Head of caudate nucleus (tissue), 42 donors: ENCODE measurements around the gene CNTLN.
A peak's percentile ranks its signal among the peaks of the same experiment; 100 is the strongest.
"Not testable (repeated sequence)": the region's sequence is repeated elsewhere in the genome, so short reads cannot be mapped to it uniquely, and the experiment has no call there.

Experiments
- DNase-seq, 42 donors: peaks; one replicate each; pipeline versions ENCODE4 v3.0.0 to v3.0.0-alpha.2; 2020 to 2021; ENCODE audit warnings: mixed read lengths in 7 of 42
- intact Hi-C: fragments of 100-400 bp; cut with DNase I; formaldehyde crosslinking; loops from one replicate; pipeline ENCODE4 v1.15.0; 2022

CNTLN gene

DNA sequence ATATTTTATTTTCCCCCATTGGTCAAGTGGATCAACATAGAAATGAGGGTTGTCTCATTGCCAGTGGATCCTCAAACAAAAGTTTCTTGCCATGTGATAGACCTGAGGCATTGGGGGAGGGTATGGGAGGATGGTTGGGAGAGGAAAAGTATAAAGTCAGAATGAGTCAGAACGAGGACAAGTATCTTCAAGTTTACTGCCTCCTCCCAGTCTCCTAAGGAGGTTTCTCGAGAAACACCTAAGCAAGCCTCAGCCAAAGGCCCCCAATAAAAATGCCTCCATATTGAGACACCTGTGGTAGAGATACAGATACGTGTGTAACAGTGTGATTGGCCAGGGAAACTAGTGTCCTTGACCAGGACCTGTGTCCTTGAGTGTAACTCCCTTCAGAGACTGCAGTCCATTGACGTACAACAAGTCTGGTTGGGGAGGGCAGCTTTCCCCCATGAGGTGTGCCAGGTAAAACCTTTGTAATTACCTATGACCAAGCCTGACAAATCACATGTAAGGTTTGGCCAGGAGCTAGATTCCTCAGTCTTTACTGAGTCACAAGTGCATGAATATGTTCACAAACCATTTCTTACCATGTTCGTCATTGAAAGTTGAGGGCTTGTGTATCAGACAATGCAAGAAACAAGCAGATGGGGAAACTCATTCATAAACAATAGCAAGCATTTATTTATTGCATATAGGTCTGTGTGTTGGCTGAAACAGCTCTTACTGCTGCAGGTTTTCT is 245.5 kb downstream of the CNTLN start:
- DNase-seq, result no peak
- intact Hi-C loops, result no loop called here

DNA sequence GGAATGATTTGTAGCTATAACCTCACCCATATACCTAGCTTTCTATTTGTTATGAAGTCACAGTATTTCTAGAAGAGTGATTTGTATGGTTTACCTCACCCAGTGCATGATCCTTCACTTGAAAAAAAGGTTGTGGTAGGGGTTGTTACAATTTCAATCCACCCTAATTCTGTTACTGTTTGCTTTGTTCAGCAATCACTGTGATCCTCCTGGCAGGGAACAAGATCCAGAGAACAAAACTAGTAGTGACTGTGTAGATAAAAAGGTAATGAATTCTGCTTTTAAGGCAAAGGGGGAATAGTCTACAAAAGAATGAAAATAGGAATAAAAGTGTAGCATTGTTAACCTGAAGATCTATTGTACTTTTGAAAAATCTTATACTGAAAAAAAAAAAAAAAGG is 252.7 kb downstream of the CNTLN start:
- intact Hi-C loops, result no loop called here
- no peak for DNase-seq

DNA sequence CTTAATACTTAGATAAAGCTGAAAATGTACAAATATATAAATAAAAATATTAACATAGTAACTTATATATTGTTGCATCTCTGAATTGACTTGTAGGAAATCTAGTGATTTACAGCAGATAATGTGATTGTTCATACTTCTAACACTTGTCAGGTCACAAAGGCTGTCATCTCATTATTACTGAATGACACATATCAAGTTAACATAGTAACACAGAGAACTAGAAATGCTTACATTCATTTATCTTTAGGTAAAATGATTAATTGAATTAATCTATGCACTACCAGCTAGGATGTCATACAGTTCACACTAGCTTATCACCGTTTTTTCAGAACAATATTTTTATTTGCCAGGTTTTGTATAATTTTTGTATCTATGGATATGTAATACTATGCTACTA is 254.2 kb downstream of the CNTLN start:
- intact Hi-C loops, result no loop called here
- no peak for DNase-seq

DNA sequence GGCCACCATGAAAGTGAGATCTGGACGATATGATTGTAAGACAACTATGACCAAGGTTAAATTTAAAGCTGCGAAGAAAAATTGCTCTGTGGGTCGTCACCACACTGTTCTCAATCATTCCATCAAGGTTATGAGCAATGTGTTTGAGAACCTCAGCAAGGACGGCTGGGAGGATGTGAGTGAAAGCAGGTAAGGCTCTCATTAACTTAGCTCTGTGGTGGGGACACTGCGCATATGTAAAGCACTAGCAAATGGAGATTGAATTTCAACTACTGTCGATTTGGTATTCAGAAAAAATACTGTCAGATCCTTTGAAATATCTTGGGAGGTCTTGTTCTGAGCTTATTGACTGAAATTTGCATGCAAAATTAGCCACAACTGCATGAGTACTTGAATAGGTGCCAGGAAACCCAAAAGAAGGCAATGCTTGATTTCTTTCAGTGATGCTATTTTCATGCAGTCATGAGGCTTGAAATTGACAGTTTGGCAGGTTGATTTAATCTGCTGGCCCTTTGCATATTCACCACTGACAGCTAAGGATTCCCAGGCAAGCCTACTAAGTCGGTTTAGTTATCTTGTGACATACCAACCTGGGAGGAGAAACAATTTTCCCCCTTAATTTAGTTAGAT is 260.2 kb downstream of the CNTLN start:
- DNase-seq, result no peak
- intact Hi-C loops, result no loop called here

DNA sequence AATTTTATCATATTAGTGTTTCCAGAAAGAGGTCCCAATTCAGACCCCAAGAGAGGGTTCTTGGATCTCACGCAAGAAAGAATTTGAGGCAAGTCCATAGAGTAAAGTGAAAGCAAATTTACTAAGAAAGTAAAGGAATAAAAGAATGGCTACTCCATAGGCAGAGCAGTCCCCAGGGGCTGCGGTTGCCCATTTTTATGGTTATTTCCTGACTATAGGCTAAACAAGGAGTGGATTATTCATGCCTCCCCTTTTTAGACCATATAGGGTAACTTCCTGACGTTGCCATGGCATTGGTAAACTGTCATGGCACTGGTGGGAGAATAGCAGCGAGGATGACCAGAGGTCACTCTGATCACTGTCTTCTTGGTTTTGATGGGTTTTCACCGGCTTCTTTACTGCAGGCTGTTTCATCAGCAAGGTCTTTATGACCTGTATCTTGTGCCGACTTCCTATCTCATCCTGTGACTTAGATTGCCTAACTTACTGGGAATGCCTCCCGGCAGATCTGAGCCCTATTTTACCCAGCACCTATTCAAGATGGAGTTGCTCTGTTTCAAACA is 262.4 kb downstream of the CNTLN start:
- intact Hi-C loops, result not testable (repeated sequence)

DNA sequence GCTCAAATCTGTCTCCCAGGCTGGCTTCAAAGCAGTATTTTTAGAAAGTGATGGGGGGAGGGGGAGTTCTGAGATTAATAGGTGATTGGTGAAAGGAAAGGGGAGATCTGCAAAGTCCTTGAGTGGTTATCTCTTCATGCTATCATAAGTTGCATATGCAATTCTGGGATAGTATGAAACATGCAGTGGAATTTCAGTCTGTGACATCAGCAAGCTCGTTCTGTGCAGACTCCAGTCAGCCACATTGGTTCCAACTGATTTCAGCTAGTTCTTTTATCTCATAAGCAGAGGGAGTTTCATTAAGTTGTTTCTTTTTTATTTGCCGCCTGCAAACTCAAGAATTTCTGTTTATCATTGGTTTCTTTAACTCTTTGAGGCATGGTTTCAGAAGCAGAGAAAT is 263.5 kb downstream of the CNTLN start:
- intact Hi-C loops, result no loop called here
- no peak for DNase-seq

More for the DNA sequence above, 262.4 kb downstream of the CNTLN start:
- DNase-seq, result not testable (repeated sequence)

DNA sequence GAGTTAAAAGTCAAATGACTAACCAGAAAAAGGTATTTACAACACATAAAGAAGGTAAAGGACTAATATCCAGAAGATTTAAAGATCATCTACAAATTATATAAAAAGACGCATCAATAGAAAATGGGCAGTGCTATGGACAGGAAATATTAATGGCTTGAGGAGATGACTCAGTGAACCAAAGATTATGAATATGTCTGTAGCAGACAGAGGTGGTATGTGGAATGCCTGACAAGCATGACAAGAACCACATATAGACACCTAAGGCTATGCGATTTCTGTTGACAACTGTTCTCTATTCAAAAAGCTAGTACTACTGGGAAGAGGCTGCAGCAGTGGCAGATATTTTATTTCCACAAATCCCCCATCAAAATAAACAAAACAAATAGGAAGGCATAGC is 267.0 kb downstream of the CNTLN start:
- intact Hi-C loops, result no loop called here
- no peak for DNase-seq

DNA sequence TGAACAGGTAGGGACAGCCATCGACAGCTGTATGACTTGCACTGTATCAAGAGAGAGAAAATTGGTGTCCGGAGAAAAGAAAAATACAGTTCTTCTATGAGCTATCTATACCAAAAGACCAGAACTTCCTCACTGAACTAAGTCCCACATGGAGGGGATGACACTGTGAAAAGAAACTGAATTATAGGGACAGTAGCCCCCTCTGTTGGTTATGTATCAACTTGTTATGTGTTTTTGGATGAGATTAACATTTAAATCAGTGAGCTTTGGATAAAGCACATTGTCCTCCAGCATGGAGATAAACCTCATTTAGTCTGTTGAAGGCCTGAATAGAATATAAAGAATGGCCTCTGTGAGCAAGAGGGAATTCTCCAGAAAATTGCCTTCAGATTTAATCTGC is 267.5 kb downstream of the CNTLN start:
- DNase-seq, result no peak
- intact Hi-C loops, result no loop called here

DNA sequence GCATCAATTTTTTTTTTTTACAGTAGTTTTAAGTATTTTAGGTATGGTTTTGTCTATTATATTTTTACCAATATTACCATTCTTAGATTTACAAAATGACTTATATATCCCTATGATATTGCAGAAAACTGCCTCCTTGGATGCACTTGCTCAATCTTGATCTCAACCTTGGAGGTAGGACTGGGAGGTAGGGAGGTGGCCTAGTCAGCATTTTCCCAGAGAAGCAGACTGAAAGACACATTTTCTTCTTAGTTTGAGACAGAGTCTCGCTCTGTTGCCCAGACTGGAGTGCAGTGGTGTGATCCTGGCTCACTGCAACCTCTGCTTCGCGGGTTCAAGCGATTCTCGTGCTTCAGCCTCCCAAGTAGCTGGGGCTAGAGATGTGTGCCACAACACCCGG is 268.7 kb downstream of the CNTLN start:
- no peak for DNase-seq
- intact Hi-C loops, result no loop called here

DNA sequence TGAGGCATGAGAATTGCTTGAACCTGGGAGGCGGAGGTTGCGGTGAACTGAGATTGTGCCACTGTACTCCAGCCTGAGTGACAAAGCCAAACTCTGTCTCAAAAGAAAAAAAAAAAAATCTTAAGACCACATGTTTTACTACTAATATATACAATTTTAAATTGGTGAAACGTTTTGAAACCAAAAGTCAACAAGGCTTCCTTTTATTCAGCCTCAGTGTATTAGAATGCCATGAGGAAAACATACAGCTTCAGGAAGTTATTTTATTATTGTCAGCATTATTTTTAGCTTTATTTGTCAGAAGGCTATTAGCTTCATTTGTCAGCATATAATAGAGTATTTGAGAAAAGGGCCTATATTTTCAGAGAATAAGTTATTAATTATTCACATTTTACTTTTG is 280.1 kb downstream of the CNTLN start:
- intact Hi-C loops, result no loop called here
- no peak for DNase-seq

DNA sequence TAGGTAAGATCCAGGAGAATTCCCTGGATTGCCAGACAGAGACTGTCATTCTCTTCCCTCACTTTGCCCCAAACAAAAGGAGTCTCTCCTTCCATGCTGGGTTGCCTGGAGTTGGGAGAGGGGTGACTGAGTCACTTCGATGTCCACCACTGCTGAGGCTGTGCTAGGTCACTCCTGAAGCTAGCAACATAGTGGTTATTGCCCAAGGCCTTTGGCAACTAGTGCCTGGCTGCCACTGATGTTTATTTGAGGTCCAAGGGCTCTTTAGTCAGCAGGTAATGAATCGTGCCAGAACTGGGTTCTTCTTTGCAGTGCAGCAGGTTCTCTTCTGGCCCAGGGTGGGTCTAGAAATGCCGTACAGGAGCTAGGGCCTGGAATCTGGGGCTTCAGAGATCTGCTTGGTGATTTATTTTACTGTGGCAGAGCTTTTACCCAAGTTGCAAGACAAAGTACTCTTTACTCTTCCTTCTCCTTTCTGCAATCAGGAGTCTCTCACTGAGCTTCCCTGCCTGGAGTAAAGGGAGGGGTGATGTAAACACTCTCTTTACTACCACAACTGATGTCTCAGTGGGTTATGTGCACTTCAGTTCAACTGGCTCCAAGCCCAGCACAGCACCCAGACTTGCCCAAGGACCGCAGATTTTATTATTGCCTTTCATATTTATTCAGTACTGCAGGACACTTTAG is 288.3 kb downstream of the CNTLN start:
- intact Hi-C loops, result no loop called here
- DNase-seq, result no peak

DNA sequence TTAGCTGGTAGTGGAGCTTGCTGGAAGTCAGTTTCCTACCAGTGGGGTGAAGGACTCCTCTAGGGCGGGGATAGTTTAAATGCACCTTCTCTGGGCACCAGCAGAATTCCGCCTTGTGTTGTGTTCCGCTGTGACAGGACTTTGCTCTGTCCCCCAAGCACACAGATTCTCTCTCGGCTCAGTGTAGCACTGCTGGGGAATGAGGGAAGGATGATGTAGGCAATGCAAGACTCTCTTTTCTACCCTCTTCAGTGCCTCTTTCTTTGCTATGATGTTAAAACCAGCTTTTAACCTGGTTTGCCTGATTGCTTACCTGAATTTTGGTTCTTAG is 288.8 kb downstream of the CNTLN start:
- intact Hi-C loops, result no loop called here
- no peak for DNase-seq

DNA sequence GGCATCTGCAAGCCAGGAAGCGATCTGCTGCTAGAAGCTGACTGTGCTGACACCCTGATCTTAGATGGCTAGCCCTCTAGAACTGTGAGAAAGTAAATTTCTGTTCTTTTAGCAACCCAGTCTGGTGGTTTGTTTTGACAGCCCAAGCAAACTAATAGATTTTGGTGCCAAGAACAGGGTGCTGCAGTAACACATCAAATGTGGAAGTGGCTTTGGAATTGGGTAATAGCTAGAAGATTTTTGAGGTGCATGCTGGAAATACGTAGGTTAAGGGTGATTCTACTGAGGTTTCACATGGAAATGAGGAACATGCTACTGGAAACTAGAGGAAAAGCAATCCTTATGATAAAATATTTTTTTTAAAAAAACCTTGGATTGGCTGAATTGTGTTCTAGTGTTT is 290.5 kb downstream of the CNTLN start:
- no peak for DNase-seq
- intact Hi-C loops, result no loop called here

DNA sequence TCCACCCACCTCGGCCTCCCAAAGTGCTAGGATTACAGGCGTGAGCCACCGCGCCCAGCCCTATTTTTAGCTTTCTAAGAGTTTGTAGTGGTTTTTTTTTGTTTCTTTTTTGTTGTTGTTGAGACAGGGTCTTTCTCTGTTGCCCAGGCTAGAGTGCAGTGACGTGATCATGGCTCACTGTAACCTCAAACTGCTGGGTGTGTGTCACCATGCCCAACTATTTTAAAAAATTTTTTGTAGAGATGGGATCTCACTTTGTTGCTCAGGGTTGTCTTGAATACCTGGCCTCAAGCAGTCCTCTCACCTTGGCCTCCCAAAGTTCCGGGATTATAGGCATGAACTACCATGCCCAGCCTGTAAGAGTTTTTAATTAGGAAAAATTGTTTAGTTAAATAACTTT is 298.7 kb downstream of the CNTLN start:
- intact Hi-C loops, result no loop called here
- DNase-seq, result no peak

DNA sequence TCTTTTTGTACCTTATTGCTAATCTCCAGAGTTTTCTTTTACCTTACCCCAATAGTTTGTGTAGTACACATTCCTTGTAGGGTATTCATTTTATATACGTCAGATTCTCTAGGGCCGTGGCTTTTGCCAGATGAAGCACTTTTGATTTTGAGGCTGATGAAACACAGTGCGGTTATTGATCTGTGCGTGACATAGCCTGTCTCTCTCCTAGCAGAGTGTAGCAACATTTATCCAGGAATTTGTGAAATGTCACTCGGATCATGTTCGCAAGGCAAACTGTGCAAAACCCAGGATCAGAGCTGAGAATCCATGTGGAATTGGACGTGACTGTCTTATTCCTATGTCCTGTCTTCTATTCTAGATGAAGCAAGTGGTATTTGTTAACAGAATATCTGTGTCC is 302.0 kb downstream of the CNTLN start:
- DNase-seq, result no peak
- intact Hi-C loops, result no loop called here

DNA sequence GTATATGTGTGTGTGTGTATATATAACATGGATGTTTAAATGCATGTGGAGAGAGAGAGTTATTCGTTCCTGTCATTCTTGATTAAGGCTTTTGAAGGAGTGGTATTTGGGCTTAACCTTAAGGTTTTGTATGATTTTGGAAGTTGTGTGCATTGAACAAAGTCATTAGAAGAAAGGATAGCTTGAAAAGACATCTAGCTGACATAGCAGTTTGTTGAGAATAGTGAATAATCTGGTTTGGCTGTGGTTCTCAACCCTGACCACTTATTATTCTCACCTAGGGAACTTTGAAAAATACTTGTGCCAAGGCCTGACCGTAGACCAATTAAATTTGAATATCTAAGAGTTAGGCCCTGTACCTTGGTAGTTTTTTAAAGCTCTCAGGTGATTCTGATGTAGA is 303.0 kb downstream of the CNTLN start:
- DNase-seq, result no peak
- intact Hi-C loops, result no loop called here

DNA sequence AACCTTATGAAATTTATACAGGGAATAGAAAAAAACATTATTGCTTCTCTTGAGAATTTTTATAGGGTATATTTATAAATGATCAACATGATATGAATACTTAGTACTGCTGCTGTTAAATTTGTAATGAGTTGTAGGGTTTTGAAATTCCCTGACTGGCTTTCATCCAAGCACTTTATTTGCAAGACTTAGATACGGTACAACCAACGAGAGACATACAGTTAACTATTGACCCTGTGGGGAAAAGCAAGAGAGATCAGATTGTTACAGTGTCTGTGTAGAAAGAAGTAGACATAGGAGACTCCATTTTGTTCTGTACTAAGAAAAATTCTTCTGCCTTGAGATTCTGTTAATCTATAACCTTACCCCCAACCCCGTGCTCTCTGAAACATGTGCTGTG is 310.3 kb downstream of the CNTLN start:
- DNase-seq, intact Hi-C loops: not testable (repeated sequence)

DNA sequence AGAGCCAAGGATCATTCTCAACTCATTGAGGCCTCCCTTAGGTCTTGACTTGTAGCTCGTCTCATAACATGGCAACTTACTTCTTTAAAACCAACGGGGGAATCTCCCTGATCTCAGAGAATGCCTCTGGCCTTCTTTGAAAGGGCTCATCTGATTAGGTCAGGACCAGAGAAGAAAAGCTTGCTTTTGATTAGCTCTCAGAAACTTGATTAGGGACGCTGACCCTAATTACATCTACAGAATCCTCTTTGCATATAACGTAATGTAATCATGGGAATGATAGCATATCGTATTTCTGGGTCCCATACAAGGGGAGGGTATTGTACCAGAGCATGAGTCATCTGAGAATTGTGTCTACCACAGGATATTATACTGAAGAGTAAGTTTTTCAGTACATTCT is 318.9 kb downstream of the CNTLN start:
- intact Hi-C loops, result no loop called here
- no peak for DNase-seq

DNA sequence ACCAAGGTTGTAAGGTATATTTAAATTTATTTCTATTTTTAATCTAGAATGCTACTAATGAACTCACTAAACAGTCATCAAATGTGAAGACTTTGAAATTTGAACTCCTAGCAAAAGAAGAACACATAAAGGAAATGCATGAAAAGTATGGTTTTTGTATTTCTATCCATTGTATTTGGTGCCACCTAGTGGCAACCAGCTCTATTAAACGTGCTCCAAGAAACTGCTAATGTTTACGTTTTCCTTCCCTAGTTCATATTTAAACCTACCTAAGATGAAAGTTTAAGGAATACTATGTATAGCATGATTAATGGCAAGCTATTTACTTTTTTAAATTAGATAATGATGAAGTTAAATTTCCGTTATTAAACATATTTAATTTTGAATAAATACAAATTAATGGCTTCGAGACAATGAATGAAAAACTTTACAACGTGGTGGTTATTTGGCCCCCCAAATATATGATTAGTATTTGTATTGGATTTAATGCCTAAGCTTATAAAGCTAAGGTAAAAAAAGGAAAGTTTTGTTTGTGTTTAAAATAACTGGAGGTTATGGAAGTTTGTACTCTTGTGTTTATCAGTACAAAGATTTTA is 328.1 kb downstream of the CNTLN start:
- intact Hi-C loops, result no loop called here
- DNase-seq, result peak in 28 of 42 donors; percentile 6 to 77 (median 32)
